Cardiac fibroblast (primary cell): ENCODE results near the gene TSPEAR.

Experiments
- DNase-seq, 2 donors: peaks; one replicate each; pipeline versions ENCODE4 v3.0.0 to v3.0.0-alpha.2; 2010; ENCODE audit warnings: low read depth in 2 of 2
- H3K4me3 ChIP-seq, 2 donors: replicated peaks in 1 of 2; 1 replicate in 1 of 2; 2 replicates in 1 of 2; pipeline ENCODE4 v1.5.1; 2011; ENCODE audit warnings: low read depth in 2 of 2, low read length in 2 of 2, mild to moderate bottlenecking in 2 of 2, moderate library complexity in 1 of 2
- TF ChIP-seq, protein P1 (sequence below): IDR thresholded peaks from one replicate; pipeline ENCODE4 v1.5.1; 2011; ENCODE audit warnings: low read depth, mild to moderate bottlenecking, low read length, inconsistent platforms

TSPEAR gene

DNA sequence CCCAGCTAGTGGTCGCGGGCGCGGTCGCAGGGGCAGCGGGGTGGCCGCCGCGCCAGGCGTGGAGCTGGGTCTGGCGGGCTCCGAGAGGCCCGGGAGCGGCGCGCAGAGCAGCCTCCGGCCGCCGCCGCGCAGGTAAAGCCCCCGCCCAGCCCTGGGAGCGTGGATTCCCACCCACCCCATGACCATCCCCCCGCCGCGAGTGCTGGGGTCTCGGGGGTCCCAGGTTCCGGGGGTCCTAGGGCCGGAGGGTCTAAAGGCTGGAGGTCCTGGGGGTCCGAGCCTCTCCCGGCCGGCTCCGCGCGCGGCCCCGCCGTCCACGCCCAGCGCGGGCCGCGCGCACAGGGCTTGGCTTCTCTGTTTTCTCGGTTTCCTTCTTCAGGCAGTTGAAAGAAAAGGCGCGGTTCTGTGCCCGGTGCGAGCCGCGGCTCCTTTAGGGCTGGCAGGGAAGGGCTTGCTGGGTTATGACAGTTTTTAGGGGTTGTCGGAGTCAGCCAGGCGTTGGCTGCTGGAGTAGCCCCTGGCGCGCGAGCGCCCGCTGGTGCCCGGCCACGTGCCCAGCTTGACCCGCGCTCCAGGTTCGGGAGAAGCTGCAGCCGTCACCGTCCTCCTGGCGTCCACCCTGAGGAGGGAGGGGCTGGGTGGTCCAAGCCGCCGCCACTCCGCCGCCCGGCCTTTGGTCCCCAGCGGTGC is 255.7 kb downstream of the TSPEAR start:
- H3K4me3 ChIP-seq: peak overlapping the region; percentile 55 to 56
- peak; percentile 34 to 42 for DNase-seq
- TF ChIP-seq, protein P1, sequence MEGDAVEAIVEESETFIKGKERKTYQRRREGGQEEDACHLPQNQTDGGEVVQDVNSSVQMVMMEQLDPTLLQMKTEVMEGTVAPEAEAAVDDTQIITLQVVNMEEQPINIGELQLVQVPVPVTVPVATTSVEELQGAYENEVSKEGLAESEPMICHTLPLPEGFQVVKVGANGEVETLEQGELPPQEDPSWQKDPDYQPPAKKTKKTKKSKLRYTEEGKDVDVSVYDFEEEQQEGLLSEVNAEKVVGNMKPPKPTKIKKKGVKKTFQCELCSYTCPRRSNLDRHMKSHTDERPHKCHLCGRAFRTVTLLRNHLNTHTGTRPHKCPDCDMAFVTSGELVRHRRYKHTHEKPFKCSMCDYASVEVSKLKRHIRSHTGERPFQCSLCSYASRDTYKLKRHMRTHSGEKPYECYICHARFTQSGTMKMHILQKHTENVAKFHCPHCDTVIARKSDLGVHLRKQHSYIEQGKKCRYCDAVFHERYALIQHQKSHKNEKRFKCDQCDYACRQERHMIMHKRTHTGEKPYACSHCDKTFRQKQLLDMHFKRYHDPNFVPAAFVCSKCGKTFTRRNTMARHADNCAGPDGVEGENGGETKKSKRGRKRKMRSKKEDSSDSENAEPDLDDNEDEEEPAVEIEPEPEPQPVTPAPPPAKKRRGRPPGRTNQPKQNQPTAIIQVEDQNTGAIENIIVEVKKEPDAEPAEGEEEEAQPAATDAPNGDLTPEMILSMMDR: no peak

DNA sequence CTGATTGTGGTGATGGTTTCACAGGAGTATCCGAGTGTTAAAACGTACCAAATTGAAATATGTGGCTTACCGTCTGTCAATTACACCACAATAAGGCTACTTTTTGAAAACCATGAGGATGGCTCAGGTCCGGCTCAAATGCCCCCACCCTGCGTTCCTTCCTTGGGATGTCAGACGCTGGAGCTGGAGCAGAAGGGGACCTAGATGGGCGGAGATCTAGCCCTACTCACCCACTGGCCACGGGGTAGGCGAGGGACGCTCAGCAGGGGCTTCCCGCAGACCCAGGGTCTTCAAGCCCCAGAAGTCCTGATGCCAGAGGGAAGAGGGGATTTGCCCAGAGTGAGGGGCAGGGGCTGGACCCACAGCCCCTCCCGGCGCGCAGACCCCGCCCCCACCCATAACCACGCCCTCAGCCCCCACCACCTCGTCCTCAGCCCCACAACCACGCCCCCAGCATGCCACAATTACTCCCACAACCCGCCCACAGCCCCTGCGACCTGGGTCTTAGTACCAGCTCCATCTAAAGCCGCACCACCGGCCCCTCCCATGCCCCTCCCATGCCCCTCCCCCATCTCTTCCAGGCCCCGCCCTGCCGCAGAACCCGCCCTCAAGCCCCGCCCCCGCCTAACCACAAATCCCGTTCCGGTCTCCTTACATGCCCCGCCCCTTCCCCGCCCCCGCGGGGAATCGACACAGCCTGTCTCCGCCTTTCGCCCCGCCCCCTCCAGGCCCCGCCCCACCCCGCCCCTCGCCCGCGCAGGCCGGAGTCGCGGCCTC is 256.4 kb downstream of the TSPEAR start, which contains the start of gene LRRC3:
Gene LRRC3, plus strand, starts transcription at position 764 of the 777 bp plus-strand sequence. CDS start 1,135 bp downstream, outside the sequence.
- TF ChIP-seq, protein P1: no peak
- peak; percentile 85 to 90 for DNase-seq
- H3K4me3 ChIP-seq: peak within 1 kb of the TSS; percentile 55 to 56

GRCh38 chr21:44454058-44454457 is 257.3 kb downstream of the TSPEAR start:
- H3K4me3 ChIP-seq: no peak overlapping the region
- no peak for DNase-seq
- TF ChIP-seq, protein P1: no peak

GRCh38 chr21:44453120-44453519 is 258.3 kb downstream of the TSPEAR start:
- TF ChIP-seq, protein P1: no peak
- no peak for DNase-seq
- H3K4me3 ChIP-seq: no peak overlapping the region

DNA sequence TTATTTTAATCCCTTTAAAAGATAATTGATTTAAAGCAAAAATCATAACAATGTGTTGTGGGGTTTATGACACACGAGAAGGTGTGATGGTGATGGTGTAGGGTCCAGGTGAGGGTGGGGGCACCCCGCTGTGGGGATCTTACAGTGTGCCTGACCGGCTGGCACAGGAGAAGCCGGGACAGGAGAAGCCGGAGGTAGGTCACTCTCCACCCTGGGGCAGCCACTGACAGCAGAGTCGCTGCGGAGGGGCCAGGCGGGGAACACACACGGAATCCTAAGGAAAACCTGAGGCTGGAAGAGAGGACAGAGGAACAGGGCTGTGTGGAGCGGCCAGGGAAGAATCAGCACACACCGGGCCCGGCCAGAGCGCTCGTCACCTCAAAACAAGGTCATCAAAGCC is 260.4 kb downstream of the TSPEAR start:
- DNase-seq: no peak

GRCh38 chr21:44450402-44450801 is 261.0 kb downstream of the TSPEAR start:
- no peak overlapping the region for H3K4me3 ChIP-seq
- TF ChIP-seq, protein P1: no peak
- DNase-seq: no peak

More for the DNA sequence above, 260.4 kb downstream of the TSPEAR start:
- TF ChIP-seq, protein P1: no peak
- H3K4me3 ChIP-seq: no peak overlapping the region
